ENCODE measurements around the gene LAMA2.

Gene LAMA2

DNA sequence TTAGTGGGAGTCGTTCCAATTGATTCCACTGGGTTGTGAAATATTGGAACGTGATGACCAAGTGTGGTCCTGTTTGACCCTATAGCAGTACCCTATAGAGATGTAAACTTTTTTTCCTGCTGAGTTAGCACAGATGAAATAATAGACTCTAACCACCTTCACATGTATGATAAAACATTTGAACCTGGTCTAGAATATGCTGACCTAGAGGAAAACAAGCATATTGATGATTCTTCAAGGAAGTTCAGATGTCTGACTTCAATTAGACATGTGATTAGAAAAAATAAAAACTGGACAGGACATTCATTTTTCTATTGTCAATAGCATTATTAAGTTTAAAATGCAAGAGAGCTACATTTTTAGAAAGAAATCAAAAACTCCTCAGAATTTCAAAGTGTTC, 424.9 kb downstream of the LAMA2 start:
- Histone ChIP-seq H3K9me2 (ENCODE audit: low read depth, low read length) (no peaks in the 10 kb centered on the region), H2AFZ (ENCODE audit: low read length) (no peak overlapping the region), H3K27me3 (ENCODE audit: insufficient read depth, low read length) (no peaks in the 10 kb centered on the region), H3K27ac (ENCODE audit: low read depth, low read length, poor library complexity, severe bottlenecking) (no peak overlapping the region), H3K36me3 (ENCODE audit: insufficient read depth, low read length) (no peaks in the 10 kb centered on the region), H3F3A (ENCODE audit: insufficient read depth, low read length) (no peaks in the 10 kb centered on the region), H3K4me2 (ENCODE audit: low read length) (no peak overlapping the region), H3K9me3 (ENCODE audit: low read length) (no peaks in the 10 kb centered on the region), H3K4me1 (ENCODE audit: insufficient read depth, low read length, severe bottlenecking) (no peaks in the 10 kb centered on the region), H4K20me1 (ENCODE audit: insufficient read depth, low read length) (no peaks in the 10 kb centered on the region), H3K79me2 (ENCODE audit: insufficient read depth, low read length) (no peaks in the 10 kb centered on the region), H3K9ac (ENCODE audit: low read length) (no peak overlapping the region), H3K4me3 (ENCODE audit: low read depth, low read length, poor library complexity, severe bottlenecking) (no peak overlapping the region)
- TF ChIP-seq, protein P1, sequence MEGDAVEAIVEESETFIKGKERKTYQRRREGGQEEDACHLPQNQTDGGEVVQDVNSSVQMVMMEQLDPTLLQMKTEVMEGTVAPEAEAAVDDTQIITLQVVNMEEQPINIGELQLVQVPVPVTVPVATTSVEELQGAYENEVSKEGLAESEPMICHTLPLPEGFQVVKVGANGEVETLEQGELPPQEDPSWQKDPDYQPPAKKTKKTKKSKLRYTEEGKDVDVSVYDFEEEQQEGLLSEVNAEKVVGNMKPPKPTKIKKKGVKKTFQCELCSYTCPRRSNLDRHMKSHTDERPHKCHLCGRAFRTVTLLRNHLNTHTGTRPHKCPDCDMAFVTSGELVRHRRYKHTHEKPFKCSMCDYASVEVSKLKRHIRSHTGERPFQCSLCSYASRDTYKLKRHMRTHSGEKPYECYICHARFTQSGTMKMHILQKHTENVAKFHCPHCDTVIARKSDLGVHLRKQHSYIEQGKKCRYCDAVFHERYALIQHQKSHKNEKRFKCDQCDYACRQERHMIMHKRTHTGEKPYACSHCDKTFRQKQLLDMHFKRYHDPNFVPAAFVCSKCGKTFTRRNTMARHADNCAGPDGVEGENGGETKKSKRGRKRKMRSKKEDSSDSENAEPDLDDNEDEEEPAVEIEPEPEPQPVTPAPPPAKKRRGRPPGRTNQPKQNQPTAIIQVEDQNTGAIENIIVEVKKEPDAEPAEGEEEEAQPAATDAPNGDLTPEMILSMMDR (IDR thresholded peaks at IDR 0.05; ENCODE audit: low read length), result no peak
- TF ChIP-seq EZH2 (IDR thresholded peaks at IDR 0.05; ENCODE audit: borderline replicate concordance, low read length), result no peak

DNA sequence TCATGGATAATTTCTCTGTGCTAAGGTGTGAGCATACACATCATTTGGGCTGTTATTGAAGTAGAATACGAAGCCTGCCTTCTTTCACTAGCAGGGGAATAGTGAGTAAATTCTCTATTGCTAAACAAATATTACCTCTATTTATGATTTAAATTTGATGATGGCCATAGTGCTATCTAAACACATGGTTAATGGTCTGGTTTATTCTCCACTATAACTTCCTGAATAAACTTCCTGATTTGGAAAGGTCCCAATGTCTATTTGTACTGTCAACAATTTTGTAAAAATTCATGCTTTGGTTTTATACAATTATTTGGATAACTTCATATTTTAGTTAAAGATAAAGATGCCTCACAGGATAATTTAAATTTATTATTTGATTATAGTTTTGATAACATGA, 426.2 kb downstream of the LAMA2 start:
- no peaks in the 10 kb centered on the region for H3K9me2 ChIP-seq (ENCODE audit: low read depth, low read length)
- no peak overlapping the region for H3K9ac ChIP-seq (ENCODE audit: low read length)
- no peaks in the 10 kb centered on the region for H3K9me3 ChIP-seq (ENCODE audit: low read length)
- H3F3A ChIP-seq (ENCODE audit: insufficient read depth, low read length), result no peaks in the 10 kb centered on the region
- TF ChIP-seq, protein P1 (IDR thresholded peaks at IDR 0.05; ENCODE audit: low read length), result no peak
- TF ChIP-seq EZH2 (IDR thresholded peaks at IDR 0.05; ENCODE audit: borderline replicate concordance, low read length), result no peak
- H3K79me2 ChIP-seq (ENCODE audit: insufficient read depth, low read length), result no peaks in the 10 kb centered on the region
- H2AFZ ChIP-seq (ENCODE audit: low read length), result no peak overlapping the region
- H3K4me1 ChIP-seq (ENCODE audit: insufficient read depth, low read length, severe bottlenecking), result no peaks in the 10 kb centered on the region
- H3K4me2 ChIP-seq (ENCODE audit: low read length), result no peak overlapping the region
- H4K20me1 ChIP-seq (ENCODE audit: insufficient read depth, low read length), result no peaks in the 10 kb centered on the region
- H3K4me3 ChIP-seq (ENCODE audit: low read depth, low read length, poor library complexity, severe bottlenecking), result no peak overlapping the region
- no peaks in the 10 kb centered on the region for H3K27me3 ChIP-seq (ENCODE audit: insufficient read depth, low read length)
- no peaks in the 10 kb centered on the region for H3K36me3 ChIP-seq (ENCODE audit: insufficient read depth, low read length)
- H3K27ac ChIP-seq (ENCODE audit: low read depth, low read length, poor library complexity, severe bottlenecking), result no peak overlapping the region

GRCh38 chr6:129312880-129313279, 429.9 kb downstream of the LAMA2 start:
- TF ChIP-seq, protein P1 (IDR thresholded peaks at IDR 0.05; ENCODE audit: low read length), result no peak
- TF ChIP-seq EZH2 (IDR thresholded peaks at IDR 0.05; ENCODE audit: borderline replicate concordance, low read length), result no peak
- no peak overlapping the region for H2AFZ ChIP-seq (ENCODE audit: low read length)
- H3K9me2 ChIP-seq (ENCODE audit: low read depth, low read length), result no peaks in the 10 kb centered on the region
- no peak overlapping the region for H3K9ac ChIP-seq (ENCODE audit: low read length)
- no peaks in the 10 kb centered on the region for H3K36me3 ChIP-seq (ENCODE audit: insufficient read depth, low read length)
- H3K27me3 ChIP-seq (ENCODE audit: insufficient read depth, low read length), result no peaks in the 10 kb centered on the region
- H3K4me2 ChIP-seq (ENCODE audit: low read length), result no peak overlapping the region
- no peaks in the 10 kb centered on the region for H3K4me1 ChIP-seq (ENCODE audit: insufficient read depth, low read length, severe bottlenecking)
- H4K20me1 ChIP-seq (ENCODE audit: insufficient read depth, low read length), result no peaks in the 10 kb centered on the region
- H3K4me3 ChIP-seq (ENCODE audit: low read depth, low read length, poor library complexity, severe bottlenecking), result no peak overlapping the region
- no peaks in the 10 kb centered on the region for H3K79me2 ChIP-seq (ENCODE audit: insufficient read depth, low read length)
- H3F3A ChIP-seq (ENCODE audit: insufficient read depth, low read length), result no peaks in the 10 kb centered on the region
- H3K9me3 ChIP-seq (ENCODE audit: low read length), result no peaks in the 10 kb centered on the region
- H3K27ac ChIP-seq (ENCODE audit: low read depth, low read length, poor library complexity, severe bottlenecking), result no peak overlapping the region
